Stimulated activated CD4-positive, alpha-beta T cell treated with anti-CD3 and anti-CD28 coated beads, TNF-alpha, amount 100 ng/mL, for 1 hour (primary cell): ENCODE results near the gene CADPS.

Experiments used
- DNase-seq, 3 donors: peaks; one replicate each; pipeline ENCODE4 v3.0.0-alpha.2; 2020; ENCODE audit warnings: low read depth in 3 of 3, low spot score in 1 of 3

CADPS gene

GRCh38 chr3:62527474-62527873 lies 347.7 kb downstream of the CADPS start:
- DNase-seq: no peak

GRCh38 chr3:62525281-62525680 lies 349.9 kb downstream of the CADPS start:
- DNase-seq: no peak

GRCh38 chr3:62523672-62524071 lies 351.5 kb downstream of the CADPS start:
- DNase-seq: no peak

- DNase-seq: no peak
These were observed 353.6 kb downstream of the CADPS start for GRCh38 chr3:62521464-62522105.

- DNase-seq: no peak
These were observed 371.7 kb downstream of the CADPS start for GRCh38 chr3:62503516-62503915.

GRCh38 chr3:62502315-62503300 lies 372.6 kb downstream of the CADPS start:
- no peak for DNase-seq

- no peak for DNase-seq
These were observed 373.9 kb downstream of the CADPS start for GRCh38 chr3:62501289-62501668.

GRCh38 chr3:62500556-62501288 lies 374.5 kb downstream of the CADPS start:
- no peak for DNase-seq

GRCh38 chr3:62497156-62497555 lies 378.1 kb downstream of the CADPS start:
- DNase-seq: no peak

GRCh38 chr3:62496503-62496902 lies 378.7 kb downstream of the CADPS start:
- no peak for DNase-seq

- DNase-seq: no peak
These were observed 382.0 kb downstream of the CADPS start for GRCh38 chr3:62493109-62493801.

GRCh38 chr3:62482961-62483360 lies 392.3 kb downstream of the CADPS start:
- DNase-seq: no peak

GRCh38 chr3:62481962-62482361 lies 393.3 kb downstream of the CADPS start:
- no peak for DNase-seq

GRCh38 chr3:62480056-62480455 lies 395.2 kb downstream of the CADPS start:
- DNase-seq: no peak

- no peak for DNase-seq
These were observed 395.9 kb downstream of the CADPS start for GRCh38 chr3:62479326-62479725.

- DNase-seq: no peak
These were observed 399.9 kb downstream of the CADPS start for GRCh38 chr3:62475306-62475705.

- DNase-seq: no peak
These were observed 407.1 kb downstream of the CADPS start for GRCh38 chr3:62467966-62468722.

GRCh38 chr3:62462788-62463187 lies 412.4 kb downstream of the CADPS start:
- DNase-seq: no peak

- no peak for DNase-seq
These were observed 413.0 kb downstream of the CADPS start for GRCh38 chr3:62462104-62462762.

- DNase-seq: no peak
These were observed 420.3 kb downstream of the CADPS start for GRCh38 chr3:62454916-62455315.
